ENCODE measurements around the gene HMCN2.

Gene HMCN2

GRCh38 chr9:130428086-130428665 is 162.6 kb downstream of the HMCN2 start:
- Histone ChIP-seq H3K14ac (ENCODE audit: low read length) (peak overlapping the region; percentile 49), H3K18ac (ENCODE audit: low read length) (peak overlapping the region; percentile 45), H4K91ac (ENCODE audit: low read depth, low read length, poor library complexity) (no peak overlapping the region), H2AFZ (ENCODE audit: low read length) (no peak overlapping the region), H3K9me3 (replicated peaks in 1 of 2; ENCODE audit: control insufficient read depth in 2 of 2, insufficient read depth in 1 of 2, low read depth in 1 of 2, low read length in 2 of 2) (no peaks in the 10 kb centered on the region), H3K4me1 (ENCODE audit: control insufficient read depth in 2 of 2, insufficient read depth in 1 of 2, low read depth in 1 of 2, low read length in 2 of 2) (peaks cover 0 to 7% of the 10 kb centered on the region in 2 donors), H3K36me3 (replicated peaks in 1 of 2; ENCODE audit: control insufficient read depth in 2 of 2, insufficient read depth in 2 of 2, low read length in 2 of 2) (no peaks in the 10 kb centered on the region), H3K4ac (ENCODE audit: low read length) (no peak overlapping the region), H3K27me3 (ENCODE audit: control insufficient read depth in 3 of 3, insufficient read depth in 3 of 3, low read depth in 1 of 3, low read length in 3 of 3) (peaks cover 0 to 63% (median 13%) of the 10 kb centered on the region in 3 experiments), H3K4me2 (ENCODE audit: insufficient read depth, low read length, poor library complexity, severe bottlenecking) (no peak overlapping the region), H3K27ac (replicated peaks; ENCODE audit: low read length) (no peak overlapping the region), H3K79me1 (ENCODE audit: low read depth, low read length) (no peaks in the 10 kb centered on the region), H2BK5ac (ENCODE audit: low read length) (peak overlapping the region; percentile 22), H3K23ac (ENCODE audit: low read depth, low read length, poor library complexity) (peak overlapping the region; percentile 60), H2BK120ac (ENCODE audit: low read depth, low read length) (no peak overlapping the region), H3K4me3 (ENCODE audit: low read length in 2 of 2) (no peak overlapping the region), H2BK15ac (ENCODE audit: low read length) (peak overlapping the region; percentile 38), H4K8ac (ENCODE audit: low read depth, low read length) (no peak overlapping the region), H2BK12ac (ENCODE audit: low read length) (peak overlapping the region; percentile 18), H2AK5ac (ENCODE audit: low read depth, low read length) (peak overlapping the region; percentile 66), H3K9ac (ENCODE audit: low read depth, low read length, poor library complexity) (no peak overlapping the region)
- no CpG with 5 or more reads among the region's 20 CpGs for WGBS, 2 donors (ENCODE audit: extremely low coverage in 2 of 2, insufficient read length in 2 of 2, insufficient replicate concordance in 1 of 2)
- no peak for DNase-seq (ENCODE audit: low spot score)

- H3K27ac ChIP-seq (replicated peaks; ENCODE audit: low read length): no peak overlapping the region
- peak overlapping the region; percentile 30 for H2AK5ac ChIP-seq (ENCODE audit: low read depth, low read length)
- H2BK120ac ChIP-seq (ENCODE audit: low read depth, low read length): no peak overlapping the region
- H3K79me1 ChIP-seq (ENCODE audit: low read depth, low read length): peaks cover 2% of the 10 kb centered on the region
- H3K14ac ChIP-seq (ENCODE audit: low read length): no peak overlapping the region
- H3K36me3 ChIP-seq (replicated peaks in 1 of 2; ENCODE audit: control insufficient read depth in 2 of 2, insufficient read depth in 2 of 2, low read length in 2 of 2): no peaks in the 10 kb centered on the region
- peaks cover 0 to 10% of the 10 kb centered on the region in 2 donors for H3K4me1 ChIP-seq (ENCODE audit: control insufficient read depth in 2 of 2, insufficient read depth in 1 of 2, low read depth in 1 of 2, low read length in 2 of 2)
- no peak overlapping the region for H2BK12ac ChIP-seq (ENCODE audit: low read length)
- H3K18ac ChIP-seq (ENCODE audit: low read length): no peak overlapping the region
- H2BK15ac ChIP-seq (ENCODE audit: low read length): no peak overlapping the region
- no peak overlapping the region for H4K8ac ChIP-seq (ENCODE audit: low read depth, low read length)
- DNase-seq (ENCODE audit: low spot score): no peak
- no CpG with 5 or more reads among the region's 13 CpGs for WGBS, 2 donors (ENCODE audit: extremely low coverage in 2 of 2, insufficient read length in 2 of 2, insufficient replicate concordance in 1 of 2)
- no peak overlapping the region for H3K9ac ChIP-seq (ENCODE audit: low read depth, low read length, poor library complexity)
- no peak overlapping the region for H3K4ac ChIP-seq (ENCODE audit: low read length)
- H3K4me2 ChIP-seq (ENCODE audit: insufficient read depth, low read length, poor library complexity, severe bottlenecking): no peak overlapping the region
- no peak overlapping the region for H3K23ac ChIP-seq (ENCODE audit: low read depth, low read length, poor library complexity)
- H3K4me3 ChIP-seq (ENCODE audit: low read length in 2 of 2): no peak overlapping the region
- no peak overlapping the region for H2AFZ ChIP-seq (ENCODE audit: low read length)
- no peak overlapping the region for H4K91ac ChIP-seq (ENCODE audit: low read depth, low read length, poor library complexity)
- H3K9me3 ChIP-seq (replicated peaks in 1 of 2; ENCODE audit: control insufficient read depth in 2 of 2, insufficient read depth in 1 of 2, low read depth in 1 of 2, low read length in 2 of 2): no peaks in the 10 kb centered on the region
- no peak overlapping the region for H2BK5ac ChIP-seq (ENCODE audit: low read length)
- H3K27me3 ChIP-seq (ENCODE audit: control insufficient read depth in 3 of 3, insufficient read depth in 3 of 3, low read depth in 1 of 3, low read length in 3 of 3): peaks cover 9 to 70% (median 25%) of the 10 kb centered on the region in 3 experiments
Measured at GRCh38 chr9:130429381-130429780, 163.8 kb downstream of the HMCN2 start.

- H3K79me1 ChIP-seq (ENCODE audit: low read depth, low read length): peaks cover 2% of the 10 kb centered on the region
- H3K23ac ChIP-seq (ENCODE audit: low read depth, low read length, poor library complexity): no peak overlapping the region
- H3K9ac ChIP-seq (ENCODE audit: low read depth, low read length, poor library complexity): peak overlapping the region; percentile 25
- H3K27ac ChIP-seq (replicated peaks; ENCODE audit: low read length): no peak overlapping the region
- H3K4ac ChIP-seq (ENCODE audit: low read length): no peak overlapping the region
- H3K4me3 ChIP-seq (ENCODE audit: low read length in 2 of 2): no peak overlapping the region
- H4K91ac ChIP-seq (ENCODE audit: low read depth, low read length, poor library complexity): no peak overlapping the region
- peaks cover 9 to 74% (median 25%) of the 10 kb centered on the region in 3 experiments for H3K27me3 ChIP-seq (ENCODE audit: control insufficient read depth in 3 of 3, insufficient read depth in 3 of 3, low read depth in 1 of 3, low read length in 3 of 3)
- no peak overlapping the region for H2BK5ac ChIP-seq (ENCODE audit: low read length)
- H2AFZ ChIP-seq (ENCODE audit: low read length): no peak overlapping the region
- peak overlapping the region; percentile 61 for H2BK120ac ChIP-seq (ENCODE audit: low read depth, low read length)
- WGBS, 2 donors (ENCODE audit: extremely low coverage in 2 of 2, insufficient read length in 2 of 2, insufficient replicate concordance in 1 of 2): no CpG with 5 or more reads among the region's 6 CpGs
- H2BK12ac ChIP-seq (ENCODE audit: low read length): no peak overlapping the region
- no peak overlapping the region for H3K18ac ChIP-seq (ENCODE audit: low read length)
- H4K8ac ChIP-seq (ENCODE audit: low read depth, low read length): no peak overlapping the region
- H3K9me3 ChIP-seq (replicated peaks in 1 of 2; ENCODE audit: control insufficient read depth in 2 of 2, insufficient read depth in 1 of 2, low read depth in 1 of 2, low read length in 2 of 2): no peaks in the 10 kb centered on the region
- H3K4me2 ChIP-seq (ENCODE audit: insufficient read depth, low read length, poor library complexity, severe bottlenecking): no peak overlapping the region
- no peak overlapping the region for H3K14ac ChIP-seq (ENCODE audit: low read length)
- no peak for DNase-seq (ENCODE audit: low spot score)
- H2AK5ac ChIP-seq (ENCODE audit: low read depth, low read length): peak overlapping the region; percentile 44
- H3K4me1 ChIP-seq (ENCODE audit: control insufficient read depth in 2 of 2, insufficient read depth in 1 of 2, low read depth in 1 of 2, low read length in 2 of 2): peaks cover 0 to 10% of the 10 kb centered on the region in 2 donors
- no peak overlapping the region for H2BK15ac ChIP-seq (ENCODE audit: low read length)
- no peaks in the 10 kb centered on the region for H3K36me3 ChIP-seq (replicated peaks in 1 of 2; ENCODE audit: control insufficient read depth in 2 of 2, insufficient read depth in 2 of 2, low read length in 2 of 2)
Measured at GRCh38 chr9:130429831-130430230, 164.3 kb downstream of the HMCN2 start.

GRCh38 chr9:130430232-130430631 is 164.7 kb downstream of the HMCN2 start:
- no peak overlapping the region for H4K8ac ChIP-seq (ENCODE audit: low read depth, low read length)
- no peak overlapping the region for H2BK5ac ChIP-seq (ENCODE audit: low read length)
- peaks cover 0 to 10% of the 10 kb centered on the region in 2 donors for H3K4me1 ChIP-seq (ENCODE audit: control insufficient read depth in 2 of 2, insufficient read depth in 1 of 2, low read depth in 1 of 2, low read length in 2 of 2)
- H3K27me3 ChIP-seq (ENCODE audit: control insufficient read depth in 3 of 3, insufficient read depth in 3 of 3, low read depth in 1 of 3, low read length in 3 of 3): peaks cover 9 to 76% (median 25%) of the 10 kb centered on the region in 3 experiments
- peak overlapping the region; percentile 45 for H2BK15ac ChIP-seq (ENCODE audit: low read length)
- H3K9me3 ChIP-seq (replicated peaks in 1 of 2; ENCODE audit: control insufficient read depth in 2 of 2, insufficient read depth in 1 of 2, low read depth in 1 of 2, low read length in 2 of 2): no peaks in the 10 kb centered on the region
- H3K14ac ChIP-seq (ENCODE audit: low read length): no peak overlapping the region
- H3K4me3 ChIP-seq (ENCODE audit: low read length in 2 of 2): no peak overlapping the region
- H3K4ac ChIP-seq (ENCODE audit: low read length): no peak overlapping the region
- no peak overlapping the region for H3K23ac ChIP-seq (ENCODE audit: low read depth, low read length, poor library complexity)
- WGBS, 2 donors (ENCODE audit: extremely low coverage in 2 of 2, insufficient read length in 2 of 2, insufficient replicate concordance in 1 of 2): no CpG with 5 or more reads among the region's 18 CpGs
- no peak overlapping the region for H2BK12ac ChIP-seq (ENCODE audit: low read length)
- H3K79me1 ChIP-seq (ENCODE audit: low read depth, low read length): peaks cover 2% of the 10 kb centered on the region
- no peak overlapping the region for H3K18ac ChIP-seq (ENCODE audit: low read length)
- no peaks in the 10 kb centered on the region for H3K36me3 ChIP-seq (replicated peaks in 1 of 2; ENCODE audit: control insufficient read depth in 2 of 2, insufficient read depth in 2 of 2, low read length in 2 of 2)
- H3K4me2 ChIP-seq (ENCODE audit: insufficient read depth, low read length, poor library complexity, severe bottlenecking): no peak overlapping the region
- H2AK5ac ChIP-seq (ENCODE audit: low read depth, low read length): peak overlapping the region; percentile 99
- H3K9ac ChIP-seq (ENCODE audit: low read depth, low read length, poor library complexity): peak overlapping the region; percentile 25
- no peak for DNase-seq (ENCODE audit: low spot score)
- no peak overlapping the region for H4K91ac ChIP-seq (ENCODE audit: low read depth, low read length, poor library complexity)
- H2BK120ac ChIP-seq (ENCODE audit: low read depth, low read length): peak overlapping the region; percentile 61
- H2AFZ ChIP-seq (ENCODE audit: low read length): no peak overlapping the region
- no peak overlapping the region for H3K27ac ChIP-seq (replicated peaks; ENCODE audit: low read length)
